HCT116 (cell line): ENCODE results near the gene TCP11X1. TPM values are rescaled to one million over a fixed set of nuclear protein-coding genes. Genes with fewer than 3 reads are reported as not detected.
"Not testable (repeated sequence)": the region's sequence is repeated elsewhere in the genome, so short reads cannot be mapped to it uniquely, and the experiment has no call there.

ENCODE experiments used
- ATAC-seq: fragments of 200-7000 bp; cut with Tn5 transposase; 2 replicates; pipeline ENCODE4 v1.9.1; 2020; ENCODE audit warnings: mild to moderate bottlenecking, moderate library complexity
- Bru-seq: library from RNA; stranded (reverse); fragments of 400-500 nt; gene quantifications from one replicate; lab custom pipeline; 2021; lab: Mats Ljungman, UMichigan
- BruChase-seq, 2 experiments: library from RNA; stranded (reverse); fragments of 400-500 nt; gene quantifications; one replicate each; lab custom pipeline; 2021; lab: Mats Ljungman, UMichigan
- BruUV-seq: library from RNA; stranded (reverse); fragments of 400-500 nt; replicated peaks from 2 replicates; lab custom pipeline; 2021; lab: Mats Ljungman, UMichigan
- CTCF ChIA-PET: fragments of 300-600 bp; sonication (Branson Sonifier 250); formaldehyde crosslinking; loops from one replicate; lab custom pipeline; 2021; ENCODE audit warnings: antibody characterized with exemption; lab: Charles Lee
- POLR2A ChIA-PET: fragments of 300-600, 350-600 bp; sonication (Branson Sonifier 250); formaldehyde crosslinking; loops from one replicate; lab custom pipeline; 2021; ENCODE audit warnings: antibody characterized with exemption; lab: Charles Lee
- RAD21 ChIA-PET, 2 experiments: fragments of 300-600 bp; sonication (Branson Sonifier 250); formaldehyde crosslinking; loops; one replicate each; lab custom pipeline; 2023; ENCODE audit warnings: low total read pairs in 2 of 2; ENCODE audit not compliant: uncharacterized antibody in 2 of 2, unreplicated experiment in 2 of 2, low non-redundant PET in 1 of 2; lab: Charles Lee
- DNase-seq: peaks from one replicate; pipeline ENCODE4 v3.0.0-alpha.2; 2010; ENCODE audit warnings: low read depth, low spot score
- H2AFZ ChIP-seq: fragments of 200-600 bp; shearing (Covaris generic), sonication (generic); 2 replicates; pipeline ENCODE4 v1.6.1; 2017; ENCODE audit warnings: low read depth, mixed run types, mixed read lengths, antibody characterized with exemption, low read length; ENCODE audit not compliant: poor library complexity, severe bottlenecking
- H3K27ac ChIP-seq: 2 replicates; pipeline ENCODE4 v1.5.1; 2012; ENCODE audit warnings: low read depth, low read length
- H3K27me3 ChIP-seq: fragments of 200-600 bp; sonication (generic); 2 replicates; pipeline ENCODE4 v1.6.1; 2016; ENCODE audit warnings: mixed run types, low read length, mixed read lengths; ENCODE audit not compliant: insufficient read depth
- H3K36me3 ChIP-seq, 2 experiments: fragments of 200-500 bp in 1 of 2; fragments of 200-600 bp in 1 of 2; sonication (Bioruptor generic) in 1 of 2; sonication (generic) in 1 of 2; 2 replicates each; pipeline versions ENCODE4 v1.5.1 to v1.6.1; 2014 to 2016; ENCODE audit warnings: low read length in 2 of 2, inconsistent platforms in 1 of 2, mixed read lengths in 1 of 2, mixed run types in 1 of 2; ENCODE audit not compliant: insufficient read depth in 2 of 2, control insufficient read depth in 1 of 2
- H3K4me1 ChIP-seq, 2 experiments: fragments of 200-600 bp in 1 of 2; sonication (generic) in 1 of 2; 2 replicates each; pipeline versions ENCODE4 v1.5.1 to v1.6.1; 2012 to 2017; ENCODE audit warnings: low read length in 2 of 2, inconsistent platforms in 1 of 2, mild to moderate bottlenecking in 1 of 2, mixed read lengths in 1 of 2, mixed run types in 1 of 2, moderate library complexity in 1 of 2; ENCODE audit not compliant: insufficient read depth in 2 of 2, control insufficient read depth in 1 of 2
- H3K4me2 ChIP-seq: fragments of 200-600 bp; sonication (generic); 2 replicates; pipeline ENCODE4 v1.6.1; 2017; ENCODE audit warnings: mixed run types, low read length, mixed read lengths
- H3K4me3 ChIP-seq, 2 experiments: fragments of 200-600 bp in 1 of 2; sonication (generic) in 1 of 2; replicated peaks in 1 of 2; 2 replicates each; pipeline ENCODE4 v1.5.1; 2011 to 2016; ENCODE audit warnings: low read length in 2 of 2, control low read depth in 1 of 2, low read depth in 1 of 2, mild to moderate bottlenecking in 1 of 2, mixed read lengths in 1 of 2, mixed run types in 1 of 2
- H3K79me2 ChIP-seq: fragments of 200-600 bp; sonication (generic); 2 replicates; pipeline ENCODE4 v1.6.1; 2017; ENCODE audit warnings: mild to moderate bottlenecking, mixed run types, low read length, moderate library complexity, mixed read lengths; ENCODE audit not compliant: insufficient read depth
- H3K9ac ChIP-seq: fragments of 200-600 bp; sonication (generic); 2 replicates; pipeline ENCODE4 v1.6.1; 2016; ENCODE audit warnings: low read length, mixed read lengths
- H3K9me2 ChIP-seq: fragments of 200-600 bp; sonication (generic), shearing (Covaris generic); 2 replicates; pipeline ENCODE4 v1.6.1; 2017; ENCODE audit warnings: mixed run types, mild to moderate bottlenecking, moderate library complexity; ENCODE audit not compliant: insufficient read depth
- H3K9me3 ChIP-seq, 2 experiments: fragments of 200-500 bp in 1 of 2; fragments of 200-600 bp in 1 of 2; sonication (Bioruptor generic) in 1 of 2; sonication (generic) in 1 of 2; 2 replicates each; pipeline ENCODE4 v1.6.1; 2014 to 2017; ENCODE audit warnings: low read length in 2 of 2, mixed read lengths in 2 of 2, inconsistent platforms in 1 of 2, low read depth in 1 of 2, mild to moderate bottlenecking in 1 of 2, mixed run types in 1 of 2, moderate library complexity in 1 of 2; ENCODE audit not compliant: control insufficient read depth in 1 of 2, insufficient read depth in 1 of 2
- H4K20me1 ChIP-seq: fragments of 200-600 bp; sonication (generic), shearing (Covaris generic); 2 replicates; pipeline ENCODE4 v1.6.1; 2017; ENCODE audit warnings: mixed run types, mild to moderate bottlenecking, moderate library complexity; ENCODE audit not compliant: insufficient read depth
- ATF3 ChIP-seq: IDR thresholded peaks from 2 replicates; pipeline ENCODE4 v1.6.1; 2012
- CBX3 ChIP-seq: IDR thresholded peaks from 2 replicates; pipeline ENCODE4 v1.6.1; 2012; ENCODE audit warnings: low read depth
- CEBPB ChIP-seq: IDR thresholded peaks from 2 replicates; pipeline ENCODE4 v1.6.1; 2012; ENCODE audit warnings: low read depth
- CTCF ChIP-seq, 3 experiments: fragments of 200-600 bp in 1 of 3; sonication (generic) in 1 of 3; IDR thresholded peaks in 2 of 3; conservative IDR thresholded peaks in 1 of 3; 2 replicates each; pipeline ENCODE4 v1.5.1; 2012 to 2017; ENCODE audit warnings: low read depth in 2 of 3, low read length in 2 of 3, antibody characterized with exemption in 1 of 3, borderline replicate concordance in 1 of 3, control low read depth in 1 of 3, mild to moderate bottlenecking in 1 of 3, mixed read lengths in 1 of 3, mixed run types in 1 of 3, moderate library complexity in 1 of 3; ENCODE audit not compliant: insufficient read depth in 1 of 3
- EGR1 ChIP-seq: IDR thresholded peaks from 2 replicates; pipeline ENCODE4 v1.6.1; 2012; ENCODE audit warnings: low read depth
- ELF1 ChIP-seq: IDR thresholded peaks from 2 replicates; pipeline ENCODE4 v1.6.1; 2012; ENCODE audit warnings: low read depth, borderline replicate concordance
- EZH2 ChIP-seq: fragments of 200-600 bp; sonication (generic); IDR thresholded peaks from 2 replicates; pipeline ENCODE4 v1.6.1; 2017; ENCODE audit warnings: antibody characterized with exemption, mixed run types
- FOSL1 ChIP-seq: IDR thresholded peaks from 2 replicates; pipeline ENCODE4 v1.6.1; 2012; ENCODE audit warnings: low read depth
- JUND ChIP-seq: IDR thresholded peaks from 2 replicates; pipeline ENCODE4 v1.6.1; 2012
- MAX ChIP-seq: IDR thresholded peaks from 2 replicates; pipeline ENCODE4 v1.6.1; 2012
- POLR2A ChIP-seq: IDR thresholded peaks from 2 replicates; pipeline ENCODE4 v1.7.0; 2011; ENCODE audit warnings: borderline replicate concordance; ENCODE audit not compliant: insufficient read depth, insufficient read length; ENCODE audit errors: extremely low read depth
- POLR2AphosphoS5 ChIP-seq: IDR thresholded peaks from 2 replicates; pipeline ENCODE4 v1.6.1; 2011; ENCODE audit warnings: mild to moderate bottlenecking, low read depth, low read length, moderate library complexity
- RAD21 ChIP-seq: IDR thresholded peaks from 2 replicates; pipeline ENCODE4 v1.6.1; 2012; ENCODE audit warnings: low read depth, mild to moderate bottlenecking
- SP1 ChIP-seq: IDR thresholded peaks from 2 replicates; pipeline ENCODE4 v1.6.1; 2012; ENCODE audit warnings: low read depth
- SRF ChIP-seq: IDR thresholded peaks from 2 replicates; pipeline ENCODE4 v1.6.1; 2012; ENCODE audit warnings: low read depth
- YY1 ChIP-seq: IDR thresholded peaks from 2 replicates; pipeline ENCODE4 v1.6.1; 2011; ENCODE audit warnings: low read length, low read depth, moderate library complexity, mild to moderate bottlenecking; ENCODE audit not compliant: insufficient replicate concordance; ENCODE audit errors: extremely low read depth
- ZFX ChIP-seq: fragments of 450-650 bp; IDR thresholded peaks from 2 replicates; pipeline ENCODE4 v1.6.1; 2017
- ZNF274 ChIP-seq: fragments of 200-500 bp; sonication (Bioruptor generic); IDR thresholded peaks from 2 replicates; pipeline ENCODE4 v1.6.1; 2014; ENCODE audit warnings: mild to moderate bottlenecking, low read depth, low read length, inconsistent platforms
- intact Hi-C: fragments of 100-400 bp; cut with micrococcal nuclease; formaldehyde crosslinking; loops from 2 replicates; pipeline ENCODE4 v1.10.0; 2022
- long read RNA-seq: library from polyadenylated mRNA; unstranded; transcript quantifications from one replicate; pipeline ENCODE4 v2.0.0, GENCODE V29; 2021; ENCODE audit not compliant: unreplicated experiment
- polyA plus RNA-seq: library from polyadenylated mRNA; unstranded; fragments of >200 nt; gene quantifications from 2 replicates; pipeline ENCODE4 v1.2.1, GENCODE V29; 2012; ENCODE audit warnings: missing spikeins
- total RNA-seq: library from RNA; stranded (reverse); gene quantifications from one replicate; pipeline ENCODE4 v1.2.1, GENCODE V29; 2021; ENCODE audit not compliant: unreplicated experiment

TCP11X1 gene
- not detected for total RNA-seq
- not detected in 2 replicates for polyA plus RNA-seq
- not detected for Bru-seq, nascent RNA
- not detected for BruChase-seq, experiment 1, labeled RNA remaining after a 6-hour chase
- not detected for BruChase-seq, experiment 2, labeled RNA remaining after a 2-hour chase
- long read RNA-seq: 0 reads

GRCh38 chrX:102214986-102215385 lies at the start of gene TCP11X1:
TCP11X1 (plus strand) TSS chrX:102215301.
- H3K4me3 ChIP-seq, DNase-seq, H3K4me2 ChIP-seq, H2AFZ ChIP-seq, H3K9me3 ChIP-seq, H3K9ac ChIP-seq, ATAC-seq, H3K9me2 ChIP-seq, H4K20me1 ChIP-seq, intact Hi-C loops, H3K36me3 ChIP-seq, H3K27ac ChIP-seq, BruUV-seq, H3K27me3 ChIP-seq, H3K79me2 ChIP-seq, POLR2A ChIA-PET, RAD21 ChIA-PET, H3K4me1 ChIP-seq, CTCF ChIA-PET: not testable (repeated sequence)

- no peaks in the 10 kb centered on the region for H3K9me3 ChIP-seq
- H3K4me3 ChIP-seq: no peak overlapping the region
- CTCF ChIA-PET: no interaction called here
- no peaks in the 10 kb centered on the region for H3K9me2 ChIP-seq
- ATAC-seq (no peak), DNase-seq (no peak)
- no TSS peak for BruUV-seq
- H3K4me1 ChIP-seq: no peaks in the 10 kb centered on the region
- no peak overlapping the region for H2AFZ ChIP-seq
- H3K9ac ChIP-seq: no peak overlapping the region
- RAD21 ChIA-PET: no interaction called here
- H3K36me3 ChIP-seq: no peaks in the 10 kb centered on the region
- POLR2A ChIA-PET: no interaction called here
- H3K27me3 ChIP-seq: no peaks in the 10 kb centered on the region
- no peaks in the 10 kb centered on the region for H3K79me2 ChIP-seq
- intact Hi-C loops: no loop called here
- no peak overlapping the region for H3K4me2 ChIP-seq
- H3K27ac ChIP-seq: no peak overlapping the region
- no peaks in the 10 kb centered on the region for H4K20me1 ChIP-seq
- TF ChIP-seq CEBPB (no peak), ELF1 (no peak), SP1 (no peak), POLR2AphosphoS5 (no peak), ZNF274 (no peak), POLR2A (no peak), ATF3 (no peak), JUND (no peak), CTCF (IDR thresholded peaks at IDR 0.05 in 2 of 3, conservative IDR thresholded peaks at IDR 0.05 in 1 of 3; ENCODE audit: borderline replicate concordance in 1 of 3, insufficient read depth in 1 of 3, low read depth in 2 of 3, low read length in 2 of 3) (no peak), YY1 (no peak), CBX3 (no peak), ZFX (no peak), SRF (no peak), MAX (no peak), EGR1 (no peak), RAD21 (no peak), FOSL1 (no peak), EZH2 (no peak)
Measured at GRCh38 chrX:102185967-102186720, 29.0 kb upstream of the TCP11X1 start.
